ENCODE measurements around the gene RFX8.

DNA sequence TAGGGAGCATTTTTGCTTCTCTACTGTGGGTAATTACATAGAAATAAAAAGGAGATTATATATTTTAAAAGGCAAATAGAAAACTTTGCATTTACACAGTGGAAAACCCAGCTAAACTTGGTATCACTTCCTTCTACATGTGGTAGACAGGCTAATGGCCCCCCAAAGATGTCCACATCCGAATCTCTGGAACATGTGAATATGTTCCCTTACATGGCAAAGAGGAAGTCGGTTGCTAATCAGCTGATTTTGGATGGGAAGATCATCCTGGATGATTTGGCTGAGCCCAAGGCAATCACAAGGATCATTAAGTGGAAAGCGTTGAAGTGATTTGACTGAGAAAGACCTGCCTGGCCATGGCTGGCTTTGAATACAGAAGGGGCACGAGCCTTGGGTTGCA lies 113.8 kb downstream of the RFX8 start:
- TF ChIP-seq, protein P1, sequence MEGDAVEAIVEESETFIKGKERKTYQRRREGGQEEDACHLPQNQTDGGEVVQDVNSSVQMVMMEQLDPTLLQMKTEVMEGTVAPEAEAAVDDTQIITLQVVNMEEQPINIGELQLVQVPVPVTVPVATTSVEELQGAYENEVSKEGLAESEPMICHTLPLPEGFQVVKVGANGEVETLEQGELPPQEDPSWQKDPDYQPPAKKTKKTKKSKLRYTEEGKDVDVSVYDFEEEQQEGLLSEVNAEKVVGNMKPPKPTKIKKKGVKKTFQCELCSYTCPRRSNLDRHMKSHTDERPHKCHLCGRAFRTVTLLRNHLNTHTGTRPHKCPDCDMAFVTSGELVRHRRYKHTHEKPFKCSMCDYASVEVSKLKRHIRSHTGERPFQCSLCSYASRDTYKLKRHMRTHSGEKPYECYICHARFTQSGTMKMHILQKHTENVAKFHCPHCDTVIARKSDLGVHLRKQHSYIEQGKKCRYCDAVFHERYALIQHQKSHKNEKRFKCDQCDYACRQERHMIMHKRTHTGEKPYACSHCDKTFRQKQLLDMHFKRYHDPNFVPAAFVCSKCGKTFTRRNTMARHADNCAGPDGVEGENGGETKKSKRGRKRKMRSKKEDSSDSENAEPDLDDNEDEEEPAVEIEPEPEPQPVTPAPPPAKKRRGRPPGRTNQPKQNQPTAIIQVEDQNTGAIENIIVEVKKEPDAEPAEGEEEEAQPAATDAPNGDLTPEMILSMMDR (CRISPR knock-in tag; IDR thresholded peaks at IDR 0.05): no peak
- TF ChIP-seq ISX (CRISPR knock-in tag; conservative IDR thresholded peaks at IDR 0.05) (no peak), RFX5 (IDR thresholded peaks at IDR 0.05; ENCODE audit: low read depth, low read length) (no peak)
